GM12874 (cell line): Measurements from ENCODE around the gene ENTPD8.
A peak's percentile ranks its signal among the peaks of the same experiment; 100 is the strongest.

Experiments
- CTCF ChIP-seq: IDR thresholded peaks from 2 replicates; pipeline ENCODE4 v1.5.1; 2011; ENCODE audit warnings: low read depth, mild to moderate bottlenecking, control low read depth, low read length, moderate library complexity; ENCODE audit not compliant: insufficient read depth

Gene ENTPD8

GRCh38 chr9:137462986-137463930, 22.1 kb upstream of the ENTPD8 start:
- TF ChIP-seq CTCF: no peak

- no peak for TF ChIP-seq CTCF
These were observed 21.3 kb upstream of the ENTPD8 start for GRCh38 chr9:137462396-137462985.

- peak; percentile 38; the same call in 1 of the 2 replicates for TF ChIP-seq CTCF
These were observed 20.7 kb upstream of the ENTPD8 start for GRCh38 chr9:137461663-137462395.

GRCh38 chr9:137461316-137461662, 20.1 kb upstream of the ENTPD8 start:
- TF ChIP-seq CTCF: no peak

- TF ChIP-seq CTCF: no peak
These were observed 19.5 kb upstream of the ENTPD8 start for GRCh38 chr9:137460363-137461315.

GRCh38 chr9:137459601-137460362, 18.6 kb upstream of the ENTPD8 start:
- no peak for TF ChIP-seq CTCF
